SU-DHL-6 (cell line): ENCODE results near the gene RSPH1.

Experiments used
- EZH2phosphoT487 ChIP-seq: fragments of 200-600 bp; sonication (generic), shearing (Covaris generic); conservative IDR thresholded peaks from 2 replicates; pipeline ENCODE4 v1.6.1; 2018; ENCODE audit warnings: mild to moderate bottlenecking, antibody characterized with exemption, low read length, moderate library complexity, mixed read lengths
- TF ChIP-seq, protein P1 (sequence below): fragments of 200-600 bp; sonication (generic); IDR thresholded peaks from one replicate; pipeline ENCODE4 v1.5.1; 2017; ENCODE audit warnings: antibody characterized with exemption, mild to moderate bottlenecking, low read length, moderate library complexity; ENCODE audit not compliant: insufficient read depth, poor library complexity, severe bottlenecking

DNA sequence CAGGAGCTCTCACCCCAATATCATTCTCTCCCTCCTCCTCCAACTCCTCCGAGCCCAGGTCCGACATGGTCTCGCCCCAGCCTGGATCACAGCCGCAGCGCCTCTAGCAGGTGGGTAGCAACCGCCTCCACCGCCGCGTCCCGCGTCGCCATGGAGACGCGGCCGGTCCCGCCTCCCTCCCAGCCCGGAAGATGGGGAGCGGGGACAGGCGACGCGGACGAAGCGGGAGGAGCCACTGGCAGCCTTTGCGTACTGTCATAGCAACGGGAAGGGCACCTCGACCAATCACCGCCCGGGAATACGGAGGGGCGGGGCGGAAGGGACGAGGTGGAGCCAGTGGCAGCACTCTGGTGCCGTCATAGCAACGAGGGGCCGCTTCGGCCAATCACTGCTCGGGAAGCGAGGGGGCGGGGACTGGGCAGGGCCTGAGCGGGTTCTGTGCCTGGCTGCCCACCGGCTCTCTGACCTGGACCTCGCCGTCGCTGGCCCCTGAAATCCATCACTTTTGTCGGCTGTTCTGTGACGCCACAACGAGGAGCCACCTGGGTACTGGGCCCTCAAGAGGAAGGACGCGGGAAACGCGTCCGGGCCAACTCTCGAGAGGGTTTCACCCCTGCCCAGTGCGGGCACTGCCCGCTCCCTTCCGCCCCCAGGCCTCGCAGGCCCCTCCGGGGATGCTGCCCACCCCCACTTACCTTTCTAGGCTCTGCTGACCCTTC lies at the start of gene RSPH1:
- TF ChIP-seq, protein P1, sequence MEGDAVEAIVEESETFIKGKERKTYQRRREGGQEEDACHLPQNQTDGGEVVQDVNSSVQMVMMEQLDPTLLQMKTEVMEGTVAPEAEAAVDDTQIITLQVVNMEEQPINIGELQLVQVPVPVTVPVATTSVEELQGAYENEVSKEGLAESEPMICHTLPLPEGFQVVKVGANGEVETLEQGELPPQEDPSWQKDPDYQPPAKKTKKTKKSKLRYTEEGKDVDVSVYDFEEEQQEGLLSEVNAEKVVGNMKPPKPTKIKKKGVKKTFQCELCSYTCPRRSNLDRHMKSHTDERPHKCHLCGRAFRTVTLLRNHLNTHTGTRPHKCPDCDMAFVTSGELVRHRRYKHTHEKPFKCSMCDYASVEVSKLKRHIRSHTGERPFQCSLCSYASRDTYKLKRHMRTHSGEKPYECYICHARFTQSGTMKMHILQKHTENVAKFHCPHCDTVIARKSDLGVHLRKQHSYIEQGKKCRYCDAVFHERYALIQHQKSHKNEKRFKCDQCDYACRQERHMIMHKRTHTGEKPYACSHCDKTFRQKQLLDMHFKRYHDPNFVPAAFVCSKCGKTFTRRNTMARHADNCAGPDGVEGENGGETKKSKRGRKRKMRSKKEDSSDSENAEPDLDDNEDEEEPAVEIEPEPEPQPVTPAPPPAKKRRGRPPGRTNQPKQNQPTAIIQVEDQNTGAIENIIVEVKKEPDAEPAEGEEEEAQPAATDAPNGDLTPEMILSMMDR = no peak
- no peak for TF ChIP-seq EZH2phosphoT487
